ENCODE results near the gene ASB15. TPM values are rescaled to one million over a fixed set of nuclear protein-coding genes. Genes with fewer than 3 reads are reported as not detected.

Gene ASB15
- total and polyA plus RNA-seq, 2 donors (not counting 3 experiments of a cell fraction or from before 2014, with no cell fraction given), result not detected

GRCh38 chr7:123637878-123638277, 36.3 kb downstream of the ASB15 start:
- POLR2A ChIA-PET, result interaction anchor here (0.7 kb wide), 1 partner anchor 107 kb away, joined by 3 read pairs; no protein-coding TSS in a partner anchor
- Histone ChIP-seq H4K20me1 (replicated peaks; ENCODE audit: control insufficient read depth, extremely low read depth, insufficient read depth, low read length) (no peaks in the 10 kb centered on the region), H3K27ac (ENCODE audit: insufficient read depth, low read depth, low read length) (no peak overlapping the region), H3K36me3 (ENCODE audit: control insufficient read depth in 2 of 2, extremely low read depth in 1 of 2, insufficient read depth in 2 of 2, low read length in 2 of 2) (no peaks in the 10 kb centered on the region), H3K9ac (replicated peaks; ENCODE audit: extremely low read depth, insufficient read depth, low read length) (no peak overlapping the region), H3K79me2 (ENCODE audit: control insufficient read depth, insufficient read depth, low read length) (no peaks in the 10 kb centered on the region), H3K9me3 (replicated peaks; ENCODE audit: control insufficient read depth, insufficient read depth, low read length) (no peaks in the 10 kb centered on the region), H3K4me3 (replicated peaks in 1 of 3; ENCODE audit: insufficient read depth in 1 of 3, low read depth in 1 of 3, low read length in 3 of 3) (no peak overlapping the region), H3K9me1 (replicated peaks; ENCODE audit: control insufficient read depth, extremely low read depth, insufficient read depth, low read length) (no peaks in the 10 kb centered on the region), H3K4me1 (ENCODE audit: control insufficient read depth, extremely low read depth, insufficient read depth, low read length) (peaks cover 24% of the 10 kb centered on the region), H2AFZ (ENCODE audit: low read depth, low read length) (no peak overlapping the region), H3K27me3 (ENCODE audit: control insufficient read depth in 2 of 2, insufficient read depth in 2 of 2, low read length in 2 of 2) (no peaks in the 10 kb centered on the region), H3K4me2 (ENCODE audit: insufficient read depth, low read length) (no peak overlapping the region)
- TF ChIP-seq POLR2A (IDR thresholded peaks at IDR 0.05; ENCODE audit: low read depth, low read length) (no peak), MAX (IDR thresholded peaks at IDR 0.05; ENCODE audit: insufficient read depth, insufficient read length) (no peak), EZH2 (IDR thresholded peaks at IDR 0.05; ENCODE audit: borderline replicate concordance, low read depth, low read length, severe bottlenecking) (no peak), POLR2AphosphoS5 (IDR thresholded peaks at IDR 0.05; ENCODE audit: insufficient read depth, low read depth, low read length) (no peak), JUN (IDR thresholded peaks at IDR 0.05; ENCODE audit: borderline replicate concordance, insufficient read depth, insufficient read length, low read depth) (no peak), GATA2 (IDR thresholded peaks at IDR 0.05; ENCODE audit: insufficient read depth, insufficient read length, low read depth, low read length) (no peak), FOS (IDR thresholded peaks at IDR 0.05; ENCODE audit: borderline replicate concordance, insufficient read depth, low read length) (no peak), MYC (IDR thresholded peaks at IDR 0.05; ENCODE audit: low read depth, low read length) (no peak), CTCF (IDR thresholded peaks at IDR 0.05; ENCODE audit: extremely low read depth in 1 of 2, insufficient read depth in 1 of 2, low read depth in 1 of 2, low read length in 2 of 2) (no peak)
- DNase-seq (ENCODE audit: low read depth, low spot score) (no peak), FAIRE-seq (no peak)
- no TSS peak for BruUV-seq (replicated peaks)
- CTCF ChIA-PET, result interaction anchor here (1.1 to 4.7 kb wide), 10 partner anchors 9 to 234 kb away, joined by 3 to 85 read pairs (median 26); partner anchors contain the start of gene NDUFA5
- intact Hi-C loops (cut with micrococcal nuclease) (loop anchor here (5.0 to 10.0 kb wide), 3 partner anchors 279 to 1717 kb away; no protein-coding TSS in a partner anchor), dilution Hi-C loops (cut with MboI; ENCODE audit: extremely low pct_ligation_motif_present, low sequenced_read_pairs) (no loop called here)

Data from endothelial cell of umbilical vein (primary cell).